ENCODE data around the gene TMEM107.
A peak's percentile ranks its signal among the peaks of the same experiment; 100 is the strongest.

The TMEM107 gene

DNA sequence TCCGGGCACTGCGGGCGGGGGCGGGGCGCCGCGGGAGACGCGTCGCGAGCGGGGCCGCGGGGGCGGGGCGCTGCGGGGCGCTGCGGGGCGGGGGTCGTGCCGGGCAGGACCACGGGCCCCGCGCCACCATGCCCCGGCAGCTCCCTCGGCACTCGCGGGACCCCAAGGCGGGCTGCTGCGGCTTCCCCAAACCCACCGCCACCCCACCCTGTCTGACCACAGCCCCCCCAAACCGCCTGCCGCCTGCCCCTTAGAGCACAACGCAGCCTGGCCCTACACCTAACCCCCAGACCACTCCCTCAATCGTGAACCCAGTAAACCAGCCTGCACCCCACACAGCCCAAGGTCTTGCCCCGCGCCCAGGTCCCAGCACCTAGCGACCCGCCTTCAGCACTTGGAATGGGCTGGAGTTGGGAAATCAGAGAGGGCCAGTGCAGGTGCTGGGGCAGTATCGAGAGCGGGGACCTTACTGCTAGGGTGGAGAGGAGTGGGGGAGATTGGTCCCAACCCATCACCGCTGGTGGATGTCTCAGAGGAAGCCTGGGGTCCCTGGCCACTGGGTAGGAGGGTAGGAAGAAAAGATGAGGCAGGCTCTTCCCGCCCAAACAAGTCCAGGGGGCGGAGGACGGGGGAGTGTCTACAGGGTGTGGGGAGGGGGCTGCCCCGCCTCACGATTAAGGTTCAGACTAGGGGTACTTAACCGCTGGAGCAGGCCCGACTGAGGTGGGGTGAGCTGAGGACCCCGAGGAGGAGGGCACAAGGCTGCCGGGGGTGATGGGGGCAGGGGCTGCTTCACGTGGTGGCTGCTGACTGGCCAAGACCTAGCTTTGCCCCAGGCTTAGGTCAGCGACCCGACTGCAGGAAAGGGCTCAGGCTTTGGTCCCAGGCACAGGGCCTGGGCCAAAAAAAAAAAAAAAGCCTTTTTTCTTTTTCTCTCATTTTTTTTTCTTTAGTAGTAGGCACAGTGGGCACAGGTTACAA is 12.9 kb downstream of the TMEM107 start (continued):
- TF ChIP-seq MYNN (tag by site-specific recombination; IDR thresholded peaks at IDR 0.05; ENCODE audit: borderline replicate concordance) (no peak), ZNF391 (tag by site-specific recombination; IDR thresholded peaks at IDR 0.05; ENCODE audit: borderline replicate concordance, low read depth) (no peak), ZNF701 (tag by site-specific recombination; IDR thresholded peaks at IDR 0.05) (no peak), SP2 (tag by site-specific recombination; IDR thresholded peaks at IDR 0.05) (peak; percentile 71), ZNF394 (tag by site-specific recombination; IDR thresholded peaks at IDR 0.05; ENCODE audit: borderline replicate concordance) (no peak), ZNF777 (tag by site-specific recombination; IDR thresholded peaks at IDR 0.05; ENCODE audit: borderline replicate concordance) (no peak), ZBTB1 (tag by site-specific recombination; IDR thresholded peaks at IDR 0.05) (peak; percentile 84; the same call in 1 of the 2 replicates), KLF7 (tag by site-specific recombination; IDR thresholded peaks at IDR 0.05; ENCODE audit: borderline replicate concordance) (peak; percentile 41; the same call in 1 of the 2 replicates), ZNF830 (tag by site-specific recombination; IDR thresholded peaks at IDR 0.05; ENCODE audit: low read depth) (no peak), ZBTB8A (tag by site-specific recombination; IDR thresholded peaks at IDR 0.05) (peak; percentile 24; the same call in 1 of the 2 replicates), ZNF555 (tag by site-specific recombination; conservative IDR thresholded peaks at IDR 0.05) (no peak), GFI1B (tag by site-specific recombination; IDR thresholded peaks at IDR 0.05) (no peak), ZXDB (tag by site-specific recombination; IDR thresholded peaks at IDR 0.05) (no peak), GLIS1 (tag by site-specific recombination; IDR thresholded peaks at IDR 0.05) (peak; percentile 17; the same call in 1 of the 2 replicates), ZNF335 (tag by site-specific recombination; conservative IDR thresholded peaks at IDR 0.05) (peak; percentile 78), ZNF623 (tag by site-specific recombination; IDR thresholded peaks at IDR 0.05) (no peak), KLF9 (tag by site-specific recombination; IDR thresholded peaks at IDR 0.05; ENCODE audit: low read depth) (peak; percentile 16; the same call in 1 of the 2 replicates), ZNF747 (tag by site-specific recombination; IDR thresholded peaks at IDR 0.05) (no peak), SP7 (tag by site-specific recombination; IDR thresholded peaks at IDR 0.05) (peak; percentile 21), ZNF140 (tag by site-specific recombination; IDR thresholded peaks at IDR 0.05) (no peak)
- TF ChIP-seq, protein P1, sequence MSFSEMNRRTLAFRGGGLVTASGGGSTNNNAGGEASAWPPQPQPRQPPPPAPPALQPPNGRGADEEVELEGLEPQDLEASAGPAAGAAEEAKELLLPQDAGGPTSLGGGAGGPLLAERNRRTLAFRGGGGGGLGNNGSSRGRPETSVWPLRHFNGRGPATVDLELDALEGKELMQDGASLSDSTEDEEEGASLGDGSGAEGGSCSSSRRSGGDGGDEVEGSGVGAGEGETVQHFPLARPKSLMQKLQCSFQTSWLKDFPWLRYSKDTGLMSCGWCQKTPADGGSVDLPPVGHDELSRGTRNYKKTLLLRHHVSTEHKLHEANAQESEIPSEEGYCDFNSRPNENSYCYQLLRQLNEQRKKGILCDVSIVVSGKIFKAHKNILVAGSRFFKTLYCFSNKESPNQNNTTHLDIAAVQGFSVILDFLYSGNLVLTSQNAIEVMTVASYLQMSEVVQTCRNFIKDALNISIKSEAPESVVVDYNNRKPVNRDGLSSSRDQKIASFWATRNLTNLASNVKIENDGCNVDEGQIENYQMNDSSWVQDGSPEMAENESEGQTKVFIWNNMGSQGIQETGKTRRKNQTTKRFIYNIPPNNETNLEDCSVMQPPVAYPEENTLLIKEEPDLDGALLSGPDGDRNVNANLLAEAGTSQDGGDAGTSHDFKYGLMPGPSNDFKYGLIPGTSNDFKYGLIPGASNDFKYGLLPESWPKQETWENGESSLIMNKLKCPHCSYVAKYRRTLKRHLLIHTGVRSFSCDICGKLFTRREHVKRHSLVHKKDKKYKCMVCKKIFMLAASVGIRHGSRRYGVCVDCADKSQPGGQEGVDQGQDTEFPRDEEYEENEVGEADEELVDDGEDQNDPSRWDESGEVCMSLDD (tag by site-specific recombination; IDR thresholded peaks at IDR 0.05): peak; percentile 82; the same call in 1 of the 2 replicates
- TF ChIP-seq, protein P2, sequence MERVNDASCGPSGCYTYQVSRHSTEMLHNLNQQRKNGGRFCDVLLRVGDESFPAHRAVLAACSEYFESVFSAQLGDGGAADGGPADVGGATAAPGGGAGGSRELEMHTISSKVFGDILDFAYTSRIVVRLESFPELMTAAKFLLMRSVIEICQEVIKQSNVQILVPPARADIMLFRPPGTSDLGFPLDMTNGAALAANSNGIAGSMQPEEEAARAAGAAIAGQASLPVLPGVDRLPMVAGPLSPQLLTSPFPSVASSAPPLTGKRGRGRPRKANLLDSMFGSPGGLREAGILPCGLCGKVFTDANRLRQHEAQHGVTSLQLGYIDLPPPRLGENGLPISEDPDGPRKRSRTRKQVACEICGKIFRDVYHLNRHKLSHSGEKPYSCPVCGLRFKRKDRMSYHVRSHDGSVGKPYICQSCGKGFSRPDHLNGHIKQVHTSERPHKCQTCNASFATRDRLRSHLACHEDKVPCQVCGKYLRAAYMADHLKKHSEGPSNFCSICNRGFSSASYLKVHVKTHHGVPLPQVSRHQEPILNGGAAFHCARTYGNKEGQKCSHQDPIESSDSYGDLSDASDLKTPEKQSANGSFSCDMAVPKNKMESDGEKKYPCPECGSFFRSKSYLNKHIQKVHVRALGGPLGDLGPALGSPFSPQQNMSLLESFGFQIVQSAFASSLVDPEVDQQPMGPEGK (tag by site-specific recombination; IDR thresholded peaks at IDR 0.05): peak; percentile 75
- TF ChIP-seq, protein P3, sequence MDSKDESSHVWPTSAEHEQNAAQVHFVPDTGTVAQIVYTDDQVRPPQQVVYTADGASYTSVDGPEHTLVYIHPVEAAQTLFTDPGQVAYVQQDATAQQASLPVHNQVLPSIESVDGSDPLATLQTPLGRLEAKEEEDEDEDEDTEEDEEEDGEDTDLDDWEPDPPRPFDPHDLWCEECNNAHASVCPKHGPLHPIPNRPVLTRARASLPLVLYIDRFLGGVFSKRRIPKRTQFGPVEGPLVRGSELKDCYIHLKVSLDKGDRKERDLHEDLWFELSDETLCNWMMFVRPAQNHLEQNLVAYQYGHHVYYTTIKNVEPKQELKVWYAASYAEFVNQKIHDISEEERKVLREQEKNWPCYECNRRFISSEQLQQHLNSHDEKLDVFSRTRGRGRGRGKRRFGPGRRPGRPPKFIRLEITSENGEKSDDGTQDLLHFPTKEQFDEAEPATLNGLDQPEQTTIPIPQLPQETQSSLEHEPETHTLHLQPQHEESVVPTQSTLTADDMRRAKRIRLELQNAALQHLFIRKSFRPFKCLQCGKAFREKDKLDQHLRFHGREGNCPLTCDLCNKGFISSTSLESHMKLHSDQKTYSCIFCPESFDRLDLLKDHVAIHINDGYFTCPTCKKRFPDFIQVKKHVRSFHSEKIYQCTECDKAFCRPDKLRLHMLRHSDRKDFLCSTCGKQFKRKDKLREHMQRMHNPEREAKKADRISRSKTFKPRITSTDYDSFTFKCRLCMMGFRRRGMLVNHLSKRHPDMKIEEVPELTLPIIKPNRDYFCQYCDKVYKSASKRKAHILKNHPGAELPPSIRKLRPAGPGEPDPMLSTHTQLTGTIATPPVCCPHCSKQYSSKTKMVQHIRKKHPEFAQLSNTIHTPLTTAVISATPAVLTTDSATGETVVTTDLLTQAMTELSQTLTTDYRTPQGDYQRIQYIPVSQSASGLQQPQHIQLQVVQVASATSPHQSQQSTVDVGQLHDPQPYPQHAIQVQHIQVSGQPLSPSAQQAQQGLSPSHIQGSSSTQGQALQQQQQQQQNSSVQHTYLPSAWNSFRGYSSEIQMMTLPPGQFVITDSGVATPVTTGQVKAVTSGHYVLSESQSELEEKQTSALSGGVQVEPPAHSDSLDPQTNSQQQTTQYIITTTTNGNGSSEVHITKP (tag by site-specific recombination; IDR thresholded peaks at IDR 0.05): peak; percentile 43
- TF ChIP-seq, protein P4, sequence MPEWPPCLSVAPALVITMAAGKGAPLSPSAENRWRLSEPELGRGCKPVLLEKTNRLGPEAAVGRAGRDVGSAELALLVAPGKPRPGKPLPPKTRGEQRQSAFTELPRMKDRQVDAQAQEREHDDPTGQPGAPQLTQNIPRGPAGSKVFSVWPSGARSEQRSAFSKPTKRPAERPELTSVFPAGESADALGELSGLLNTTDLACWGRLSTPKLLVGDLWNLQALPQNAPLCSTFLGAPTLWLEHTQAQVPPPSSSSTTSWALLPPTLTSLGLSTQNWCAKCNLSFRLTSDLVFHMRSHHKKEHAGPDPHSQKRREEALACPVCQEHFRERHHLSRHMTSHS (tag by site-specific recombination; IDR thresholded peaks at IDR 0.05): no peak
- TF ChIP-seq, protein P5, sequence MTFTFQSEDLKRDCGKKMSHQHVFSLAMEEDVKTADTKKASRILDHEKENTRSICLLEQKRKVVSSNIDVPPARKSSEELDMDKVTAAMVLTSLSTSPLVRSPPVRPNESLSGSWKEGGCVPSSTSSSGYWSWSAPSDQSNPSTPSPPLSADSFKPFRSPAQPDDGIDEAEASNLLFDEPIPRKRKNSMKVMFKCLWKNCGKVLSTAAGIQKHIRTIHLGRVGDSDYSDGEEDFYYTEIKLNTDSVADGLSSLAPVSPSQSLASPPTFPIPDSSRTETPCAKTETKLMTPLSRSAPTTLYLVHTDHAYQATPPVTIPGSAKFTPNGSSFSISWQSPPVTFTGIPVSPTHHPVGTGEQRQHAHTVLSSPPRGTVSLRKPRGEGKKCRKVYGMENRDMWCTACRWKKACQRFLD (tag by site-specific recombination; IDR thresholded peaks at IDR 0.05): no peak
- TF ChIP-seq, protein P6, sequence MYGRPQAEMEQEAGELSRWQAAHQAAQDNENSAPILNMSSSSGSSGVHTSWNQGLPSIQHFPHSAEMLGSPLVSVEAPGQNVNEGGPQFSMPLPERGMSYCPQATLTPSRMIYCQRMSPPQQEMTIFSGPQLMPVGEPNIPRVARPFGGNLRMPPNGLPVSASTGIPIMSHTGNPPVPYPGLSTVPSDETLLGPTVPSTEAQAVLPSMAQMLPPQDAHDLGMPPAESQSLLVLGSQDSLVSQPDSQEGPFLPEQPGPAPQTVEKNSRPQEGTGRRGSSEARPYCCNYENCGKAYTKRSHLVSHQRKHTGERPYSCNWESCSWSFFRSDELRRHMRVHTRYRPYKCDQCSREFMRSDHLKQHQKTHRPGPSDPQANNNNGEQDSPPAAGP (tag by site-specific recombination; IDR thresholded peaks at IDR 0.05): no peak
